ENCODE measurements around the gene HOXC4. TPM values are rescaled to one million over a fixed set of nuclear protein-coding genes. Genes with fewer than 3 reads are reported as not detected.
A peak's percentile ranks its signal among the peaks of the same experiment; 100 is the strongest.
"Not testable (repeated sequence)": the region's sequence is repeated elsewhere in the genome, so short reads cannot be mapped to it uniquely, and the experiment has no call there.

The HOXC4 gene
- total and polyA plus RNA-seq, 12 donors, result 0.78 to 7.4 (median 2.9) TPM

- no peak for DNase-seq
- no peaks in the 10 kb centered on the region for H3K4me1 ChIP-seq (replicated peaks in 1 of 2)
- intact Hi-C loops (cut with DNase I), result no loop called here
- H3K9me3 ChIP-seq (replicated peaks in 1 of 3), result no peaks in the 10 kb centered on the region
- H3K36me3 ChIP-seq (replicated peaks in 1 of 2), result no peaks in the 10 kb centered on the region
- no peak overlapping the region for H3K4me3 ChIP-seq
- TF ChIP-seq POLR2A (IDR thresholded peaks at IDR 0.05) (no peak), CTCF (IDR thresholded peaks at IDR 0.05) (no peak)
- WGBS, 4 donors, result 61 to 84% (median 75%) methylated on average over 2 of the region's 2 CpGs
- no peak overlapping the region for H3K27ac ChIP-seq
- no peaks in the 10 kb centered on the region for H3K27me3 ChIP-seq
These were observed 12.4 kb upstream of the HOXC4 start for GRCh38 chr12:54041097-54041690.

- H3K36me3 ChIP-seq (replicated peaks in 1 of 2); H3K9me3 ChIP-seq (replicated peaks in 1 of 3); DNase-seq; H3K4me3 ChIP-seq; H3K27me3 ChIP-seq; H3K4me1 ChIP-seq (replicated peaks in 1 of 2); H3K27ac ChIP-seq; intact Hi-C loops (cut with DNase I): not testable (repeated sequence)
- WGBS, 4 donors, result 70 to 77% (median 73%) methylated on average over 6 of the region's 6 CpGs
These were observed 11.6 kb upstream of the HOXC4 start for GRCh38 chr12:54042033-54042432.

- no peaks in the 10 kb centered on the region for H3K9me3 ChIP-seq (replicated peaks in 1 of 3)
- TF ChIP-seq CTCF (IDR thresholded peaks at IDR 0.05) (no peak), POLR2A (IDR thresholded peaks at IDR 0.05) (no peak)
- DNase-seq, result no peak
- peaks cover 3% of the 10 kb centered on the region for H3K27me3 ChIP-seq
- peak overlapping the region in 1 of 5 donors; percentile 58 for H3K27ac ChIP-seq
- H3K4me1 ChIP-seq (replicated peaks in 1 of 2), result no peaks in the 10 kb centered on the region
- WGBS, 4 donors, result 50 to 75% (median 60%) methylated on average over 6 of the region's 6 CpGs
- H3K36me3 ChIP-seq (replicated peaks in 1 of 2), result no peaks in the 10 kb centered on the region
- no peak overlapping the region for H3K4me3 ChIP-seq
- intact Hi-C loops (cut with DNase I), result no loop called here
These were observed 10.4 kb upstream of the HOXC4 start for GRCh38 chr12:54042970-54043853.

GRCh38 chr12:54044425-54045103 lies 9.1 kb upstream of the HOXC4 start:
- no peak for DNase-seq
- Histone ChIP-seq H3K4me1 (replicated peaks in 1 of 2) (no peaks in the 10 kb centered on the region), H3K4me3 (no peak overlapping the region), H3K36me3 (replicated peaks in 1 of 2) (no peaks in the 10 kb centered on the region), H3K27me3 (peaks cover 3% of the 10 kb centered on the region), H3K27ac (no peak overlapping the region), H3K9me3 (replicated peaks in 1 of 3) (no peaks in the 10 kb centered on the region)
- no peak for TF ChIP-seq POLR2A (IDR thresholded peaks at IDR 0.05)
- TF ChIP-seq CTCF (IDR thresholded peaks at IDR 0.05), result no peak
- intact Hi-C loops (cut with DNase I), result no loop called here
- WGBS, 4 donors, result 66 to 78% (median 72%) methylated on average over 5 of the region's 5 CpGs
